HS-5 (cell line): ENCODE measurements around the gene LGALS8.

Experiments used
- DNase-seq: peaks from one replicate; pipeline ENCODE4 v3.0.0-alpha.2; 2012; ENCODE audit warnings: low read depth

The LGALS8 gene

DNA sequence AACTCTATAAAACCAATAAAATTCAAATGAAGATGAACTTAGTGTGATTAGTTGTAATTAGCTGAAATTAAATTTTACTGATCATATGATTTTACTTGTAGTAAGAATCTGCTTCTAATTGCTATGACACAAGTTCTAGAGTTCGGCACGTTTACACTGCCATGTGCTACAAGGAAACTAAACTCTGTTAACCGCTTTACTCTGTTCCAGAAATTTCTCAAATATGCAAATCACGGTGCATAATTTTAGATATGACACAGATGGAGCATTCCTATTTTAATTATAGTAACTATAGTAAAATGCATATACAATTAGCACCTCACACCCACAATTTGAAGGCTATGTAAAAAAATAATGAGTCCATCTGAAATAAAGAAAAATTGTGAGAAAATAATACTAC is 65.7 kb downstream of the LGALS8 start:
- no peak for DNase-seq

GRCh38 chr1:236590553-236591150 is 66.9 kb downstream of the LGALS8 start:
- no peak for DNase-seq

- no peak for DNase-seq
These were observed 78.4 kb downstream of the LGALS8 start for GRCh38 chr1:236602171-236602570.
